NCI-H526 (cell line): ENCODE results near the gene SNRNP35.
A peak's percentile ranks its signal among the peaks of the same experiment; 100 is the strongest.
"Not testable (repeated sequence)": the region's sequence is repeated elsewhere in the genome, so short reads cannot be mapped to it uniquely, and the experiment has no call there.

Experiments
- DNase-seq, 2 experiments: peaks; one replicate each; lab custom pipeline; 2025; lab: John Stamatoyannopoulos, UW

SNRNP35 gene, protein sequence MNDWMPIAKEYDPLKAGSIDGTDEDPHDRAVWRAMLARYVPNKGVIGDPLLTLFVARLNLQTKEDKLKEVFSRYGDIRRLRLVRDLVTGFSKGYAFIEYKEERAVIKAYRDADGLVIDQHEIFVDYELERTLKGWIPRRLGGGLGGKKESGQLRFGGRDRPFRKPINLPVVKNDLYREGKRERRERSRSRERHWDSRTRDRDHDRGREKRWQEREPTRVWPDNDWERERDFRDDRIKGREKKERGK

GRCh38 chr12:123457980-123458779 lies at the start of gene SNRNP35:
SNRNP35 (plus strand) TSS chr12:123458139; CDS start chr12:123465541, 7,402 bp downstream.
- peak; percentile 83 to 91 for DNase-seq

GRCh38 chr12:123408619-123409018 lies 49.3 kb upstream of the SNRNP35 start:
- DNase-seq = not testable (repeated sequence)

DNA sequence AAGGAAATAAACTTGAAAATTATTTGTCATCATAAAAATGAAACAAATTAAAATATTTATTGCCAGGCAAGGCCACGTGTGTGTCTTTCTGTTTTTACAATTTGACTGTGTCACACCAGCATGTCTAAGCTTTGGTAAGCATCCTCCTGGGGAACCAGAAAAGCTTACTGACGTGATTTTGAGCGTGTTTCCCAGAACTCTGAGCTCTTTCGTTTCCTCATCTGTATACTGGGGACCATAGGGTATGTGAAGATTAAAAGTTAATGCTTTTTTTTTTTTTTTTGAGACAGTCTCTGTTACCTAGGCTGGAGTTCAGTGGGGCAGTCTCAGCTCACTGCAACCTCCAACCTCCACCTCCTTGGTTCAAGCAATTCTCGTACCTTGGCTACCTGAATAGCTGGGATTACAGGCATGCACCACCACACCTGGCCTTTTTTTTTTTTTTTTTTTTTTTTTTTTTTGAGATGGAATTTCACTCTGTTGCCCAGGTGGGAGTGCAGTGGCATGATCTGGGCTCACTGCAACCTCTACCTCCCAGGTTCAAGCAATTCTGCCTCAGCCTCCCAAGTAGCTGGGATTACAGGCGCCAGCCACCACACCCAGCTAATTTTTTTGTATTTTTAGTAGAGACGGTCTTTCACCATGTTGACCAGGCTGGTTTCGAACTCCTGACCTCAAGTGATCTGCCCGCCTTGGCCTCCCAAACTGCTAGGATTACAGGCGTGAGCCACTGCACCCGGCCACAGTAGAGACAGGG lies 48.5 kb upstream of the SNRNP35 start:
- not testable (repeated sequence) for DNase-seq

GRCh38 chr12:123410041-123410412 lies 47.9 kb upstream of the SNRNP35 start:
- DNase-seq = no peak

- no peak for DNase-seq
These were observed 36.6 kb upstream of the SNRNP35 start for GRCh38 chr12:123421314-123421713.

- no peak for DNase-seq
These were observed 30.7 kb upstream of the SNRNP35 start for GRCh38 chr12:123427036-123427769.

DNA sequence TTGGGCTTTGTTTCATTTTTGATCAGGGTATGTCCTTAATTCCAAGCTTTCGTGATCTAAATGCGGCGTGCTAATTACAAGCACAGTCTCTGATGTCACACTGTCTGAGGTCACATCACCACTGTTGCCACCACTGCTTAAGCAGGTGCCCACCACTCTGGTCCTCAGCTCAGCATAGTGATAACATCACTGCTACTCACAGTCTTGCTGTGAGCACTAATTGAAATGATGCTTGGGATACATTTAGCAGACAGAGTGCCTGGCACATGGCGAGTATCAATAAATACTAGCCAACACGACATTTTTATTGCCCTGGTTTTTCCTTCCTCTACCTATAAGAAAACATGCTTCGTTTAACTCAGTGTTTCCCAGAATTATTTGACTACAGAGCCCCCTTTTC lies 29.3 kb upstream of the SNRNP35 start:
- no peak for DNase-seq

GRCh38 chr12:123429101-123429500 lies 28.8 kb upstream of the SNRNP35 start:
- not testable (repeated sequence) for DNase-seq

DNA sequence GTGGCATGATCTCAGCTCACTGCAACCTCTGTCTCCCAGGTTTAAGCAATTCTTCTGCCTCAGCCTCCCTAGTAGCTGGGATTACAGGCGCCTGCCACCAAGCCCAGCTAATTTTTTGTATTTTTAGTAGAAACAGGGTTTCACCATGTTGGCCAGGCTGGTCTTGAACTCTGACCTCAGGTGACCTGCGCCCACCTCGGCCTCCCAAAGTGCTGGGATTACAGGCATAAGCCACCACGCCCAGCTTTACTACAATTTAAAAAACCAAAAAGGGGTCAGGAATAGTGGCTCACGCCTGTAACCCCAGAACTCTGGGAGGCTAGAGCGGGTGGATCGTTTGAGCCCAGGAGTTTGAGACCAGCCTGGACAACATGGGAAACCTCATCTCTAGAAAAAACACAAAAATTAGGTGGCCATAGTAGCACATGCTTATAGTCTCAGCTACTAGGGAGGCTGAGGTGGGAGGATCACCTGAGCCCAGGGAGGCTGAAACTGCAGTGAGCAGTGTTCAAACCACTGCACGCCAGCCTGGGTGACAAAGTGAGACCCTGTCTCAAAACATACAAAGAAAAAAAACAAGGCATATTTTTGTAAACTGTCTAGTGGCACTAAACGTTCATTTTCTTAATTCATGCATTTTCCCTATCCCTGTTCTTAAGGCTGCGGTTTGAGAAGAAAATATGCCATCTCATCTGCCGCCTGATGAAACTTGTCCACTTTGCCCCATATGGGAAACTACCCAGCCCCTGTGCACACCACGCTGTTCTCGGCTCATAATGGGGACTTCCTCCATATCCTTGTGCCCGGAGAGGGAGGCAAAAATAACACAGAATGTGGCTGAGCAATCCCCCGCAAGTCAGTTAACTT lies 25.8 kb upstream of the SNRNP35 start:
- not testable (repeated sequence) for DNase-seq

GRCh38 chr12:123433615-123434014 lies 24.3 kb upstream of the SNRNP35 start:
- DNase-seq = no peak

- no peak for DNase-seq
These were observed 22.3 kb upstream of the SNRNP35 start for GRCh38 chr12:123435636-123436016.

- DNase-seq = peak in 1 of 2 experiments; percentile 68
These were observed 21.6 kb upstream of the SNRNP35 start, which contains the start of gene RILPL2 for GRCh38 chr12:123436017-123436964. RILPL2 (minus strand) TSS chr12:123436684; CDS start chr12:123436420, 264 bp downstream.

DNA sequence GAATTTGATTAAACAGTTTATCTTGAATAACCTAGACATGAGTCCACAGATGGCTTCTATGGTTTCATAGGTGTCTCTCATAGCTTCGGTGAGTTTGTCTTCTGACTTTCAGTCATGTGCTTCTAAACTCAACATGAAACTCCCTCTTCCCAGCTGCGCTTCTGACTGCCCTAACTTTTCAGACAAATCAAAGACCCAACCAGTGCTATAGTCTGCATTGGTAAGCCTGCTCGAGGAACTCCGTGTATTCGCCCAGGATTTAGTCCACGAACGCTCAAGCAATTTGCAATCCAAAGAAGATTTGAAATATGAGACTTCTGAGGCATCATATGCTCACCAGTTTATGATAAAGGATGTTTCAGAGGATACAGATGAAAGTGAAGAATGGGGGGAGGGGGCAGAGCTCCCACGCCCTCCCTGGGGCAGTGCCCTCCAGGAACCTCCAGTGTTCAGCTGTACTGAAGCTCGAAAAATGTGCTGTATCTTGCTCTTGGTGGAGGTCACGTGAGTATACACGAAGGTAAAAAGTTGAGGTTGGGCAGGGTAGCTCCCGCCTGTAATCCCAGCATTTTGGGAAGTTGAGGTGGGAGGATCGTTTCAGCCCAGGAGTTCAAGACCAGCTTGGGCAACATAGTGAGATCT lies 16.3 kb upstream of the SNRNP35 start:
- peak in 1 of 2 experiments; percentile 31 for DNase-seq

DNA sequence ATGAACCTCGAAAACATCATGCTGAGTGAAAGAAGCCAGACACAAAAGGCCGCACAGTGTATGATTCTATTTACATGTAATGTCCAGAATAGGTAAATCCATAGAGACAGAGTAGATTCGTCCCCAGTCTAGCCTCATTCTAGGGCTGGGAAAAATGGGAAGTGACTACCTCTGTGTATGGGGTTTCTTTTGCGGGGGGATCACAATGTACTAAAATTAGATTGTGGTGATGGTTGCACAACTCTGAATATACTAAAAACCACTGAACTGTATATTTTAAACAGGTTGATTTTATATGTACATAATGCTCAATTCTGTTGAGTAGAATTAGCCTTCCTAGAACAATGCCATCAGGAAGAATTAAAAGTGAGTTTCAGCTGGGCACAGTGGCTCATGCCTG lies 15.2 kb upstream of the SNRNP35 start:
- DNase-seq = no peak

- no peak for DNase-seq
These were observed 13.6 kb upstream of the SNRNP35 start for GRCh38 chr12:123444092-123445026.

- peak in 1 of 2 experiments; percentile 19 for DNase-seq
These were observed 12.3 kb upstream of the SNRNP35 start for GRCh38 chr12:123445388-123446332.

GRCh38 chr12:123446333-123446713 lies 11.6 kb upstream of the SNRNP35 start:
- no peak for DNase-seq
